ENCODE data around the gene GLI1.

Gene GLI1

DNA sequence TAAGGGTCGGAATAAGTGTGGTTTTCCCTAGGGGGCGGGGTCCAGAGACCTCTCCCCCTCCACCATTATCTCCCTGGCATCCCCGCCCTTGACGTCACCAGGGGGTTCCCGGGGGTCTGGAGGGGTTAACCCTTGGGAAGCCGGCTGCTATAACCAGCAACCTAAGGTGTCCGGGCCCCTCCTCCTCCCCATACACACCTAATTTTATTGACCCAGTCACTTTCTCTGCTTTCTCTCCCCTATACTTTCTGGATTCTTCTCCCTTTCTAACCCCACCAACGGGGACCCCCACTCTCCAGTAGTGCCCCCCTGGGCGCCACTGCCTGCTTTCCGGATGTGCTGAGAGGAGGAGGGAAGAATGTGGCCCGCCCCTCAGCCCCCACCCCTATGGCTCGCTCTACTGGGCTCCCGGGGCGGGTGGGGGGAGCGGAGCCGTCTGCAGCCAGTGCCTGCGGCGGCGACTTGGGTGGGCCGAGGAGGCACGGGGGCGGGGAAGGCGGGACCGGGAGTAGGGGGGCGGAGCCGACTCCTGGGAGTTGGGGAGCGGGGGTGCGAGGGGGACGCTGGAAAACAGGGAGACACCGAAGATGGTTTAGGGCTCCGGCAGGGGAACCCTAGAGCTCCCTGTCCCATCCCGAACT is 1.8 kb downstream of the GLI1 start:
- peak; percentile 91 for DNase-seq (ENCODE audit: low spot score)

DNA sequence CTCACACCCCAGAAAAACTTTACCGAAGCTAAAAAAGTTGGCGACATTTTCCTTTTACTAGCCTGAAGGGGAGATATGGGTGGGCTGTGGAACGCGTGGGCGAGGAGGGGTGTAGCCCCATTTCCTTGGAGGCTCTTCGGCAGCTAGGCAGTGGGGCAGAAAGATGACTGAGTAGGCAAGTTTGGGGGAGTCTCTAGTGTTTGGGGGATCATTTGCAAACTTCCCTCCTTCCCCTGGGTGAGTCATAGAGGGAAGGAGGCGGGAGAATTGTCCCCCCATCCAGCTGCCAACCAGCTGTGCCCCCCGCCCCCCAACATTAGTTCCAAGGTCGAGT is 2.3 kb downstream of the GLI1 start:
- DNase-seq (ENCODE audit: low spot score) = no peak

DNA sequence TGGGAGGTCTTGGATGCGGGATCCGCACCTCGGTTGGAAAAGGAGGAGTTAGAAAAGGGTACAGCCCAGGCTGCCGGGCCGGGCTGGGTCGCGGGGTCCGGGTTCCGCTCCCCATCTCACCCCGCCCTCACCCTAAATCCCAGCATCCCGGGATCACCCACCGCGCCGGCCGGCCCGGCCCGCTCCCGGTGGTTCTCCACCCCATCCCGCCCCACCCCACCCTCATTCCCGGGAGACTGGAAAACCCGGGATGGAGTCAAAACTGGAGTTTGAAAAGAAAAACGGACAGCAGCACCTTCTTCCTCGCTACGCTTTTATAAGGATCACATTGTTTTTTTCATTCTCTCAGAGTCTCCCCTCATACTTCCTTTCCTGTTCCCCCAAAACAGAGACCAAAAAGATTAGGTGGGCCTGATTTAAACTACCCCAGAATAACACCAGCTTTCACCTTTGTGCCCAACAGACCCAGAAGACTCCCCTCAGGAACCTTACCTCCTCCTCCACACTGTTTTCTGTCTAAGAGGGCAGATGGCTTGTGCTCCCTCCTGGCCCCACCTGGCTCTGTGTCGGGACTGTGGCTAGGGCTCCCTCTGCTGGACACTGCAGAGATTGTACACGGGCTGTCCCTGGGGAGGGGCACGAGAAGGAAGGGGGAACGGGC is 2.8 kb downstream of the GLI1 start:
- DNase-seq (ENCODE audit: low spot score) = peak; percentile 96

DNA sequence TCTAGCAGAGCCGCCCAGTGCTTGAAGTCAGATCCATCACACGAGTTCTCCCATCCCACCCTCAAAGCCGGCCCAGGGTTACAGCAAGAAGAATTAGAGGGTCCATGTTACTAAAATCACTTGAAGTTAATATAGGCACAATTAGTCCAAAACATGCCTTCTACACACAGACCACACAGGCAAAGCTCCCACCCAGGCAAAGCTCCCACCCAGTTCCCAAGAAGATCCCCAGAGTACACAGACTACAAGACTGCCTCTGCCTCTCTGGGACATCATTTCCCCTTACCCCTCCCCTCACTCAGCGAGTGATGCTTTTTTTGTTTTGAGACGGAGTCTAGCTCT is 3.3 kb downstream of the GLI1 start:
- DNase-seq (ENCODE audit: low spot score) = no peak

DNA sequence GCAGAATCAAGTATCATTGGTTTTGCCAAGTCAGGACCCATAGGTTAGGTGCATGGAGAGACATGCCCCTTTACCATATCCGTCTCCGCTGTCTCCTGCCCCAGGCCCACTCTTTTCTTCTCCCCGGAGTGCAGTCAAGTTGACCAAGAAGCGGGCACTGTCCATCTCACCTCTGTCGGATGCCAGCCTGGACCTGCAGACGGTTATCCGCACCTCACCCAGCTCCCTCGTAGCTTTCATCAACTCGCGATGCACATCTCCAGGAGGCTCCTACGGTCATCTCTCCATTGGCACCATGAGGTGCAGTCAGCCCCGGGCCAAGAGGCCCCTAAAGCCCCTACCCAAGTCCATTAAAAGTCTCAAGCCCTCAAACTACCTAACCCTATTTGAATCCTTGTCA is 5.0 kb downstream of the GLI1 start:
- DNase-seq (ENCODE audit: low spot score) = no peak

DNA sequence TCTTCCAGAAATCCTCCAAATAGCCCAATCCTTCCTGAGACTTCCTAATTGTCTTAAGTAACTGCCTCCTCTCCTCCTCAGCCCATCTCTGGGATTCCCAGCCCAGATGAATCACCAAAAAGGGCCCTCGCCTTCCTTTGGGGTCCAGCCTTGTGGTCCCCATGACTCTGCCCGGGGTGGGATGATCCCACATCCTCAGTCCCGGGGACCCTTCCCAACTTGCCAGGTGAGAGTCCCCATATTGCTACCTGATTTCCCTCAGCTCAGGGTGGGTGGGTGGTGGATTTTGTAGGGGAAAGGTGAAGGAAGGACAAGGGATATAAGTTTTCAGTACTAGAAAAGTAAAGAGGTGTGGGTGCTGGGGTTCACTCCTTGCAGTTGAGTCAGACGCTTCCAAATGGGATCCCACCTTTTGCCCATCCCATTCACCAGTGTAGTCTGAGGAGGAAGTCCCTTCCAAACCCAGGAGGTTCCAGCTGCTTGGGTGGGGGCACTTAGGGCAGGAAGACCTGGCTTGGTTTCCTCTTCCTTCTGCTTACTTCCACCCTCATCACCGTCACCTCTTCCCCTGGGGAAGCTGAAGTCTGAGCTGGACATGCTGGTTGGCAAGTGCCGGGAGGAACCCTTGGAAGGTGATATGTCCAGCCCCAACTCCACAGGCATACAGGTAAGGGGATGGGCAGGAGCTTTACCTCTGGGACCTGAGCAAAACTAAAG is 5.6 kb downstream of the GLI1 start:
- DNase-seq (ENCODE audit: low spot score) = no peak

DNA sequence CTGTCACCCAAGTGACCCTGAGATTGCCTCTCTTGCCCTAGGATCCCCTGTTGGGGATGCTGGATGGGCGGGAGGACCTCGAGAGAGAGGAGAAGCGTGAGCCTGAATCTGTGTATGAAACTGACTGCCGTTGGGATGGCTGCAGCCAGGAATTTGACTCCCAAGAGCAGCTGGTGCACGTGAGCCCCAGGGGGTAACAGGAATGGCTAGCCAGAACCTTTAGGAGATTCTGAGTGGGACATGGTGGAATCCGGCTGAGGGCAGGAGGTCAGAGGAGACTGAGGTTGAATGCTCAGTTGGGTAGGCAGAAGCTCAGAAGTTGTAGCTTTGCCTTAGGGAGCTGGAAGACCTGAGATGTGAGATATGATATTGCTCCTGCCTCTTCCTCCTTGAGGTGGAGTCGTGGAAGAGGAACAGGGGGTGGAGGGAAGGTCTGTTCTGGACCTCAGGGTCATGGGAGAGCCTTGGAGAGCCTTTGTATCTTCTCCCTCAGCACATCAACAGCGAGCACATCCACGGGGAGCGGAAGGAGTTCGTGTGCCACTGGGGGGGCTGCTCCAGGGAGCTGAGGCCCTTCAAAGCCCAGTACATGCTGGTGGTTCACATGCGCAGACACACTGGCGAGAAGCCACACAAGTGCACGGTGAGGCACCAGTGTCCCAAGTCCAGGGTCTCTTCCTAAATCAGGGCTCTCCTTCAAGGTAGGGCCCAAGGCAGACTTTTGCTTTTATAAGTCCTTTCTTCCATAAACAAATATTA is 6.3 kb downstream of the GLI1 start:
- no peak for DNase-seq (ENCODE audit: low spot score)

DNA sequence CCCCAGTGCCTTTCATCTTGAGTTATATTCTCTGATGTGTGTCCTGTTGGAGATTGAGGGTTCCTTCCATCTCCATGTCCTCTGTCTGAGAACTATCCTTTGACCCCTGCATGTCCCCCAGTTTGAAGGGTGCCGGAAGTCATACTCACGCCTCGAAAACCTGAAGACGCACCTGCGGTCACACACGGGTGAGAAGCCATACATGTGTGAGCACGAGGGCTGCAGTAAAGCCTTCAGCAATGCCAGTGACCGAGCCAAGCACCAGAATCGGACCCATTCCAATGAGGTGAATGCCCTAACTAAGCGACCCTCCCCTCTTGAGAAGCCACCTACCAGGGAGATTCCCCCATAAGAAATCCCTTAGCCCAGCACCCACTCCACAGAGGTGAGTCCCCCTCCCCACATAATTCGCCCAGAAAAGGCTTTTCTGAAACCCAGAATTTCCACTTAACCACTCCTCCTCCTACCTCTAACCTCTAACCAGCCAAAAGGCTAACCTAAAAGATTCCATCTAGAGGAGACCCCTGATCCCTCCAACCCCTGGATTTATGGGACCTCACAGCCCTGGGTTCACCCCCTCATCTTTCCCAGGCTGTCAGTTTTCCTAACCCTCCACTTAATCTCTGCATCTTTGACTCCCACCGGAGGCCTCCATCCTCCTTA is 7.8 kb downstream of the GLI1 start:
- no peak for DNase-seq (ENCODE audit: low spot score)

DNA sequence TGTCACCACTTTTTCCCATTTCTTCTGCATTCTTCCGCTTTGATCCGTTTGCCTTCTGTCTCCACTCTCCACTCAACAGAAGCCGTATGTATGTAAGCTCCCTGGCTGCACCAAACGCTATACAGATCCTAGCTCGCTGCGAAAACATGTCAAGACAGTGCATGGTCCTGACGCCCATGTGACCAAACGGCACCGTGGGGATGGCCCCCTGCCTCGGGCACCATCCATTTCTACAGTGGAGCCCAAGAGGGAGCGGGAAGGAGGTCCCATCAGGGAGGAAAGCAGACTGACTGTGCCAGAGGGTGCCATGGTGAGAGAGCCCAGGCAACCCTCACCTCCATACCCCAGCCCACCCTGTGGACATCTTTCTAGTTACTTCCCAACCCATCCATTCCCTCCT is 8.3 kb downstream of the GLI1 start:
- DNase-seq (ENCODE audit: low spot score) = no peak

DNA sequence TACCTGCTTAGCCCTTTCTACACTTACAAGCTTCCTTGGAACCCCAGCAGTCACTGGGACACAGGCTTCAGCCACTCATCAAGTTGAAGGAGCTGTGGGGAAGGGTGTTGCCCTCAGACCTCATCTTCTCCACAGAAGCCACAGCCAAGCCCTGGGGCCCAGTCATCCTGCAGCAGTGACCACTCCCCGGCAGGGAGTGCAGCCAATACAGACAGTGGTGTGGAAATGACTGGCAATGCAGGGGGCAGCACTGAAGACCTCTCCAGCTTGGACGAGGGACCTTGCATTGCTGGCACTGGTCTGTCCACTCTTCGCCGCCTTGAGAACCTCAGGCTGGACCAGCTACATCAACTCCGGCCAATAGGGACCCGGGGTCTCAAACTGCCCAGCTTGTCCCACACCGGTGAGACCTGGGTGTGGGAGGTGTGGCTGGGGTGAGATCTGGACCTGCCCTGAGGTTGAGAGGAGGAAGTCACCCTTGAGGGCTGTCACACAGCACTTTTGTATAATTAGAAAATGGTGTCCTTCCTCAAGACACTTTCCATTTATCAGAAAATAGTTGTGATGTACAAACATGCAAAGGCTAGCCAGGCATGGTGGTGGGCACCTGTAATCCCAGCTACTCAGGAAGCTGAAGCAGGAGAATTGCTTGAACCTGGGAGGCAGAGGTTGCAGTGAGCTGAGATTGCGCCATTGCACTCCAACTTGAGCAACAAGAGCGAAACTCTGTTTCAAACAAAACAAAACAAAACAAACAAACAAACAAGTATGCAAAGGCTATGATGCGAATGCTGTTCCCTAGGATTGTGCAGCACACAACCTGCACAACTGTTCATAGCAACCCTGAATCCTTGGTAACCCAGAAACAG is 9.9 kb downstream of the GLI1 start:
- DNase-seq (ENCODE audit: low spot score) = peak; percentile 43

DNA sequence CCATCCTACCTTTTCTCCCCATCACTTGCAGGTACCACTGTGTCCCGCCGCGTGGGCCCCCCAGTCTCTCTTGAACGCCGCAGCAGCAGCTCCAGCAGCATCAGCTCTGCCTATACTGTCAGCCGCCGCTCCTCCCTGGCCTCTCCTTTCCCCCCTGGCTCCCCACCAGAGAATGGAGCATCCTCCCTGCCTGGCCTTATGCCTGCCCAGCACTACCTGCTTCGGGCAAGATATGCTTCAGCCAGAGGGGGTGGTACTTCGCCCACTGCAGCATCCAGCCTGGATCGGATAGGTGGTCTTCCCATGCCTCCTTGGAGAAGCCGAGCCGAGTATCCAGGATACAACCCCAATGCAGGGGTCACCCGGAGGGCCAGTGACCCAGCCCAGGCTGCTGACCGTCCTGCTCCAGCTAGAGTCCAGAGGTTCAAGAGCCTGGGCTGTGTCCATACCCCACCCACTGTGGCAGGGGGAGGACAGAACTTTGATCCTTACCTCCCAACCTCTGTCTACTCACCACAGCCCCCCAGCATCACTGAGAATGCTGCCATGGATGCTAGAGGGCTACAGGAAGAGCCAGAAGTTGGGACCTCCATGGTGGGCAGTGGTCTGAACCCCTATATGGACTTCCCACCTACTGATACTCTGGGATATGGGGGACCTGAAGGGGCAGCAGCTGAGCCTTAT is 10.8 kb downstream of the GLI1 start:
- DNase-seq (ENCODE audit: low spot score) = peak; percentile 40

DNA sequence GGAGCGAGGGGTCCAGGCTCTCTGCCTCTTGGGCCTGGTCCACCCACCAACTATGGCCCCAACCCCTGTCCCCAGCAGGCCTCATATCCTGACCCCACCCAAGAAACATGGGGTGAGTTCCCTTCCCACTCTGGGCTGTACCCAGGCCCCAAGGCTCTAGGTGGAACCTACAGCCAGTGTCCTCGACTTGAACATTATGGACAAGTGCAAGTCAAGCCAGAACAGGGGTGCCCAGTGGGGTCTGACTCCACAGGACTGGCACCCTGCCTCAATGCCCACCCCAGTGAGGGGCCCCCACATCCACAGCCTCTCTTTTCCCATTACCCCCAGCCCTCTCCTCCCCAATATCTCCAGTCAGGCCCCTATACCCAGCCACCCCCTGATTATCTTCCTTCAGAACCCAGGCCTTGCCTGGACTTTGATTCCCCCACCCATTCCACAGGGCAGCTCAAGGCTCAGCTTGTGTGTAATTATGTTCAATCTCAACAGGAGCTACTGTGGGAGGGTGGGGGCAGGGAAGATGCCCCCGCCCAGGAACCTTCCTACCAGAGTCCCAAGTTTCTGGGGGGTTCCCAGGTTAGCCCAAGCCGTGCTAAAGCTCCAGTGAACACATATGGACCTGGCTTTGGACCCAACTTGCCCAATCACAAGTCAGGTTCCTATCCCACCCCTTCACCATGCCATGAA is 11.5 kb downstream of the GLI1 start:
- DNase-seq (ENCODE audit: low spot score) = no peak

DNA sequence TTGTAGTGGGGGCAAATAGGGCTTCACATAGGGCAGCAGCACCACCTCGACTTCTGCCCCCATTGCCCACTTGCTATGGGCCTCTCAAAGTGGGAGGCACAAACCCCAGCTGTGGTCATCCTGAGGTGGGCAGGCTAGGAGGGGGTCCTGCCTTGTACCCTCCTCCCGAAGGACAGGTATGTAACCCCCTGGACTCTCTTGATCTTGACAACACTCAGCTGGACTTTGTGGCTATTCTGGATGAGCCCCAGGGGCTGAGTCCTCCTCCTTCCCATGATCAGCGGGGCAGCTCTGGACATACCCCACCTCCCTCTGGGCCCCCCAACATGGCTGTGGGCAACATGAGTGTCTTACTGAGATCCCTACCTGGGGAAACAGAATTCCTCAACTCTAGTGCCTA is 12.1 kb downstream of the GLI1 start:
- DNase-seq (ENCODE audit: low spot score) = no peak

DNA sequence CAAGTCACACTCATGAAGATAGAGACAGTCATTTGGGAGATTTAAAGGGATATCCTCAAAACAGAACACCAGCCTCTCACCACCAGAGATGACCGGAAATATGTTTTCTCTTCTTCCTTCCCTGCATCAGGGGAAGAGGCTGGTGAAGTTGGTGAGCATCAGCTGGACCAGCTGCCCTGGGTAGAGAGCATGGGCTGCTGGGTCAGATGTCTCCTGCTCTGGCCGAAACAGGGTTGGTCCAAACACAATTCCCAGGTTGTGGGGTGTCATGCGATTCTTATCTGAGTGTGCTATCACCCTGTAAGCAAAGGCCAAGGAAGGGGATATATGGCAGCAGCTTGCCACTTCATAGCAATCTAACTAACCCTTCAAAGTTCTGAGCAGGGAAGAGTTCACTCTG is 12.8 kb downstream of the GLI1 start:
- DNase-seq (ENCODE audit: low spot score) = no peak

DNA sequence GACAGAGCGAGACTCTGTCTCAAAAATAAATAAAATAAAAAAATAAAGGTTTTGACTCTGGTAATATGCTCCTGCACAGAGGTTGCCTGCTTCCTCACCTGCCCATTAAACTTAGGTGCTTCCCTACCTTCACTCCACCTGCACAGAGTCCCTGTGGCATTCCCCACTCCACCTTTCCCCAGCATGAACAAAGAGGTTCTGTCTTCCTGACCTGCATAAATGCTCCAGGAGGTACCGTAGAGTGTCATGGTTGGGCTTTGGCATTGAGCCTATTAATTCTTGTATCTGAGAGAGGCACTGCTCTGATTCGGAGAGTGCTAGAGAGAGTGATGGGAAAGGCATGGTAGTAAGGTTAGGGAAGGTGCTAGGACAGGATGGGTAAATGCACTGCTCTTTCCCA is 13.8 kb downstream of the GLI1 start:
- DNase-seq (ENCODE audit: low spot score) = no peak

DNA sequence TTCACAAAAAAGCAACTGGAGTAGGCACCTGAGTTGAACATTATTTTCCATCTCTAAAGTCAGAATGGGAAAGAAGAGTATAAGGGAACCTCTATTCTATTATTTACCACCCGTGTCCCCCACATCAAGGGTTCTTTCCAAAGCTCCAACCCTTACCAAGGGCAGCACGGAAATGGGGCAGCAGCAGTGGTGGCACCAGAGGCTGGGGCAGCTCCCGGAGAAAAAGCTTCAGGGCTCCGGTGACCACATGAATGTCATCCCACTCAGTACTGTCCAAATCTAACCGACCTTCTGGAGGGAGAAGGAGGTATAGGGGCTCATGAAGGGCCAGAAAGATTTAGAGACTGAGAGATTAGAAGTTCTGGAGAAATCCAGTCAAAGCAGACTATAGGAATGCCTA is 14.3 kb downstream of the GLI1 start:
- DNase-seq (ENCODE audit: low spot score) = no peak

DNA sequence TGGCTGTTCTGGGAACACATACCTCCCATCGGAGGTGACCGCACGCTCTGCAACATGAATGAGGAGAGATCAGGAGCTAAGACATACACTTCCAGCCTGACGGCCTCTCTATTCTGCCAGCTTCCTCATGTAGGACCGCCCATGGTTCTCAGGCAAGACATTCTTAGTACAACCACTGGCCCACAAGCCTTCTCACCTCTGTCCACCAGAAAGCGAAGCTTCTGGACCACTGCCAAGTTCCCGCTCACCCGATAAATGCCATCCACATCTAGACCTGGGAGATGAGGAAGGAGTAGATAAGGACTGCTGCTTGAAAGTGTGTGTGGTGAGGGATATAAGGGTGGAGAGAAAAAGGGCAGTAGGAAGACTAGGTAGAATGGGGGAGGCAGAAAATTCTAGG is 14.8 kb downstream of the GLI1 start:
- no peak for DNase-seq (ENCODE audit: low spot score)

DNA sequence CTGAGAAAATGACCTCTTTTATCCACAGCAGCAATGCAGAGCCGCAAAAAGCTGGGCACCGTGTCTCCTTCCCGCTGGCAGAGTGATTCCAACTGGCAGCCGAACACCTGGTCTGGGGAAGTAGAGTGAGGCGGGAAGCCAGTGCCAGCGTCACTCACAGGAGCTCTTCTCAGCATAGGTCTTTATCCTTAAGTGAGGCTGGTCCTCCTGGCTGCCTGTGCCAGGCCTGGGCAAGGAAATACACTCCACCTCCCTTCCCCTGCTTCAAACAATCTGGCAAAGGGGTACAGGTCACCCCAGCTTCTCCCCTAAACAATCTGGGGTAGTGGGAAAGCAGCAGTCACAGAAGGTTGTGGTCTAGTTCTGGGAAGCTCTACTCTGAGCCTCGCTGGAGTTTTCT is 15.3 kb downstream of the GLI1 start:
- no peak for DNase-seq (ENCODE audit: low spot score)

DNA sequence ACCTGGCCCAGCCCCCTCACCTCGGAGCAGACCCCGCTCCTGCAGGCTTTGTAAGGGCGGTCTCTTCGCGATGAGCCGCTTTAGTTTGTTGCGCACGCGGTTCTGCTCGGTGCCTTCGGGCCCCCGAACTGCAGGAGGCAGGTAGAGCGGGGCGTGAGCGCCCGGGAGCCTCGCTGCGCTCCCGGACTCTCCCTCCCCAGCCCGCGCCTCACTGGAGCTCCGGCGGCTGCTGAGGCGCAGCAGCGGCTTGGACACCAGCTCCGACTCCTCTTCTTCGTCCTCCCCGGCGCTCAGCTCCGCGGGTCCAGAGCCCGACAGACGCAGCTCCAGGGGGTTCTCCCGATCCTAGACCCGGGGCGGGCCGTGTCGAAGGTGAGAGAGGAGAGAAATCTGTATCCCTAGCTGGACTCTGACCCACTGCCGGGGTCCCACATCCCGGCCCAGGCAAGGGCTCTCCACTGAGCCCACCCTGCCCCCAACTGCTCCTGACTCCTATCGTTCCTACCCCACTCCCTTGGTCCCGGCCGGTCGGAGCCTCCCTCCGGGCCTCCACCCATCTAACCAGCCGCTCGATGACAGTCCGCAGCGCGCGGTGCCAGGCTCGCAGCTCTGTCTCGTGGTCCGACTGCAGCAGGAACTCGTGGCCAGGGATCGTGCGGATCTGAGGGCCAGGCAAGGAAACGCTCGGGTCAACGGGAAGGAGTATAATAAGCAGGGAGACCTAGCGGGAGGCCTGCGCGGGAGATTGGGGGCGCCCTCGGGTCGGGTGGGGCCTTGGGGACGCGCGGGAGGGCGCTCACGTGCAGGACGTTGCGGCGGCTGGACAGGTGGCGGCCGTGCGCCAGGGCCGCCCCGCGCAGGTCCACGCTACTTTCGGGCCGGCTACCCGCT is 15.9 kb downstream of the GLI1 start:
- peak; percentile 71 for DNase-seq (ENCODE audit: low spot score)
